SU-DHL-6 (cell line): ENCODE measurements around the gene CARD19.

ENCODE experiments used
- H2AFZ ChIP-seq: fragments of 200-600 bp; sonication (generic); 2 replicates; pipeline ENCODE4 v1.6.1; 2014; ENCODE audit warnings: low read depth, mild to moderate bottlenecking, moderate library complexity, mixed read lengths, antibody characterized with exemption, low read length; ENCODE audit not compliant: severe bottlenecking
- H3F3A ChIP-seq: fragments of 200-600 bp; shearing (Covaris generic); 2 replicates; pipeline ENCODE4 v1.6.0; 2016; ENCODE audit warnings: antibody characterized with exemption, mild to moderate bottlenecking; ENCODE audit not compliant: insufficient read depth
- H3K27ac ChIP-seq: fragments of 200-600 bp; sonication (generic); 2 replicates; pipeline ENCODE4 v1.5.1; 2016; ENCODE audit warnings: low read depth, mild to moderate bottlenecking, low read length, moderate library complexity, mixed read lengths
- H3K27me3 ChIP-seq: fragments of 200-600 bp; sonication (generic), shearing (Covaris generic); 2 replicates; pipeline ENCODE4 v1.6.0; 2014; ENCODE audit warnings: mild to moderate bottlenecking, low read length
- H3K36me3 ChIP-seq: fragments of 200-600 bp; sonication (generic); 2 replicates; pipeline ENCODE4 v1.6.1; 2014; ENCODE audit warnings: mild to moderate bottlenecking, low read length, mixed read lengths
- H3K4me2 ChIP-seq: fragments of 300-600, 200-600 bp; shearing (Covaris generic), sonication (generic); 2 replicates; pipeline ENCODE4 v1.6.0; 2014; ENCODE audit warnings: low read length, low read depth, mild to moderate bottlenecking; ENCODE audit not compliant: poor library complexity, severe bottlenecking
- H3K4me3 ChIP-seq: fragments of 200-600 bp; sonication (generic); 2 replicates; pipeline ENCODE4 v1.5.1; 2014; ENCODE audit warnings: antibody characterized with exemption, low read length, mild to moderate bottlenecking, mixed read lengths; ENCODE audit not compliant: insufficient read depth, poor library complexity, severe bottlenecking
- H3K79me2 ChIP-seq: fragments of 200-600 bp; sonication (generic); 2 replicates; pipeline ENCODE4 v1.6.1; 2014; ENCODE audit warnings: mild to moderate bottlenecking, low read length, moderate library complexity; ENCODE audit not compliant: insufficient read depth
- H3K9ac ChIP-seq: fragments of 200-600 bp; sonication (generic); 2 replicates; pipeline ENCODE4 v1.7.0; 2014; ENCODE audit warnings: mild to moderate bottlenecking, low read length
- H3K9me2 ChIP-seq: fragments of 200-600 bp; sonication (generic); replicated peaks from 2 replicates; pipeline ENCODE4 v1.6.1; 2014; ENCODE audit warnings: low read length; ENCODE audit not compliant: insufficient read depth
- H3K9me3 ChIP-seq: fragments of 200-600 bp; sonication (generic); 2 replicates; pipeline ENCODE4 v1.6.1; 2014; ENCODE audit warnings: low read length, mixed read lengths; ENCODE audit not compliant: insufficient read depth
- H4K20me1 ChIP-seq: fragments of 200-600 bp; sonication (generic); 2 replicates; pipeline ENCODE4 v1.6.1; 2014; ENCODE audit warnings: low read depth, mild to moderate bottlenecking, antibody characterized with exemption, low read length, moderate library complexity, mixed read lengths
- CTCF ChIP-seq: fragments of 200-600 bp; sonication (generic); IDR thresholded peaks from one replicate; pipeline ENCODE4 v1.5.1; 2017; ENCODE audit warnings: antibody characterized with exemption, mild to moderate bottlenecking, low read length, moderate library complexity; ENCODE audit not compliant: insufficient read depth, poor library complexity, severe bottlenecking
- EZH2phosphoT487 ChIP-seq: fragments of 200-600 bp; sonication (generic), shearing (Covaris generic); conservative IDR thresholded peaks from 2 replicates; pipeline ENCODE4 v1.6.1; 2018; ENCODE audit warnings: mild to moderate bottlenecking, antibody characterized with exemption, low read length, moderate library complexity, mixed read lengths

CARD19 gene

GRCh38 chr9:93138171-93138764, 42.3 kb downstream of the CARD19 start:
- Histone ChIP-seq H3K79me2 (no peaks in the 10 kb centered on the region), H3K4me2 (no peak overlapping the region), H3K9me2 (no peaks in the 10 kb centered on the region)

GRCh38 chr9:93139365-93140182, 43.6 kb downstream of the CARD19 start:
- Histone ChIP-seq H3K27ac (no peak overlapping the region), H4K20me1 (no peaks in the 10 kb centered on the region), H3K4me3 (no peak overlapping the region), H2AFZ (no peak overlapping the region), H3K79me2 (no peaks in the 10 kb centered on the region), H3F3A (no peaks in the 10 kb centered on the region), H3K9ac (no peak overlapping the region), H3K27me3 (no peaks in the 10 kb centered on the region), H3K4me2 (no peak overlapping the region), H3K9me3 (no peaks in the 10 kb centered on the region), H3K36me3 (no peaks in the 10 kb centered on the region), H3K9me2 (no peaks in the 10 kb centered on the region)
- no peak for TF ChIP-seq EZH2phosphoT487
- no peak for TF ChIP-seq CTCF

More at GRCh38 chr9:93138171-93138764, 42.3 kb downstream of the CARD19 start:
- TF ChIP-seq CTCF: no peak
- TF ChIP-seq EZH2phosphoT487: no peak
- Histone ChIP-seq H3K4me3 (no peak overlapping the region), H4K20me1 (no peaks in the 10 kb centered on the region), H3K27me3 (no peaks in the 10 kb centered on the region), H3K27ac (no peak overlapping the region), H3K9me3 (no peaks in the 10 kb centered on the region), H2AFZ (no peak overlapping the region), H3F3A (no peaks in the 10 kb centered on the region), H3K36me3 (no peaks in the 10 kb centered on the region), H3K9ac (no peak overlapping the region)

GRCh38 chr9:93141771-93142483, 45.9 kb downstream of the CARD19 start:
- Histone ChIP-seq H3K9ac (no peak overlapping the region), H3K9me3 (no peaks in the 10 kb centered on the region), H3K27me3 (no peaks in the 10 kb centered on the region), H3K4me2 (no peak overlapping the region), H4K20me1 (no peaks in the 10 kb centered on the region), H3K36me3 (no peaks in the 10 kb centered on the region), H2AFZ (no peak overlapping the region), H3K27ac (no peak overlapping the region), H3K4me3 (no peak overlapping the region), H3F3A (no peaks in the 10 kb centered on the region), H3K79me2 (no peaks in the 10 kb centered on the region), H3K9me2 (no peaks in the 10 kb centered on the region)
- no peak for TF ChIP-seq EZH2phosphoT487
- no peak for TF ChIP-seq CTCF
